Motor neuron (in vitro differentiated cells): ENCODE data around the gene UBE2E2. TPM values are rescaled to one million over a fixed set of nuclear protein-coding genes. Genes with fewer than 3 reads are reported as not detected.

Experiments used
- ATAC-seq, 8 experiments: fragments of 200-7000 bp; cut with Tn5 transposase; replicated peaks in 6 of 8; 2 replicates each; pipeline ENCODE4 v1.8.0; 2021; ENCODE audit warnings: mild to moderate bottlenecking in 8 of 8, moderate library complexity in 8 of 8
- H3K27ac ChIP-seq, 2 donors: fragments of 250-450 bp; sonication (Bioruptor Pico); 2 replicates each; pipeline ENCODE4 v1.9.0; 2021; ENCODE audit warnings: antibody characterized with exemption in 2 of 2, mild to moderate bottlenecking in 2 of 2, moderate library complexity in 1 of 2
- H3K4me1 ChIP-seq, 2 donors: fragments of 250-450 bp; sonication (Bioruptor Pico); replicated peaks in 1 of 2; 2 replicates each; pipeline ENCODE4 v1.6.1; 2021; ENCODE audit warnings: antibody characterized with exemption in 2 of 2, mild to moderate bottlenecking in 2 of 2, moderate library complexity in 1 of 2
- H3K4me3 ChIP-seq, 5 donors: fragments of 250-450 bp; sonication (Bioruptor Pico); 2 replicates each; pipeline ENCODE4 v1.9.0; 2021; ENCODE audit warnings: antibody characterized with exemption in 5 of 5, mild to moderate bottlenecking in 5 of 5, moderate library complexity in 4 of 5
- WGBS, 10 experiments: fragments of 450-650 bp; shearing (Covaris generic); methylation state at CpG; one replicate each; pipeline ENCODE4 v1.0.0; 2022; 5-methylcytosine and 5-hydroxymethylcytosine counted together
- in situ Hi-C, 9 experiments: fragments of 400-800 bp; cut with MboI; loops; one replicate each; pipeline ENCODE4 v1.15.0; 2021; ENCODE audit warnings: low sequenced_read_pairs in 9 of 9, low pct_unique_long_range_greater_than_20kb in 2 of 9; ENCODE audit not compliant: unreplicated experiment in 9 of 9
- total RNA-seq, 8 experiments: library from RNA; unstranded; fragments of 300-600 nt; gene quantifications; 2 replicates each; pipeline versions ENCODE4 v1.2.3 to v1.2.4, GENCODE V29; 2022

UBE2E2 gene
- total RNA-seq, 8 experiments from 2014 or later = 21.8 to 56.8 (median 46.5) TPM

GRCh38 chr3:23312866-23313265, 109.7 kb downstream of the UBE2E2 start:
- Histone ChIP-seq H3K4me1 (no peaks in the 10 kb centered on the region), H3K4me3 (no peak overlapping the region), H3K27ac (no peak overlapping the region)
- ATAC-seq = peak in 1 of 8 experiments; percentile 28
- WGBS, 10 experiments = 80 to 100% (median 92%) methylated on average over 1 to 3 of the region's 3 CpGs
- in situ Hi-C loops = no loop called here

- ATAC-seq = no peak
- Histone ChIP-seq H3K27ac (no peak overlapping the region), H3K4me3 (no peak overlapping the region), H3K4me1 (no peaks in the 10 kb centered on the region)
- WGBS, 10 experiments = 11 to 100% (median 76%) methylated on average over 1 to 5 of the region's 5 CpGs
- in situ Hi-C loops = no loop called here
Measured at GRCh38 chr3:23314981-23315762, 112.0 kb downstream of the UBE2E2 start.

DNA sequence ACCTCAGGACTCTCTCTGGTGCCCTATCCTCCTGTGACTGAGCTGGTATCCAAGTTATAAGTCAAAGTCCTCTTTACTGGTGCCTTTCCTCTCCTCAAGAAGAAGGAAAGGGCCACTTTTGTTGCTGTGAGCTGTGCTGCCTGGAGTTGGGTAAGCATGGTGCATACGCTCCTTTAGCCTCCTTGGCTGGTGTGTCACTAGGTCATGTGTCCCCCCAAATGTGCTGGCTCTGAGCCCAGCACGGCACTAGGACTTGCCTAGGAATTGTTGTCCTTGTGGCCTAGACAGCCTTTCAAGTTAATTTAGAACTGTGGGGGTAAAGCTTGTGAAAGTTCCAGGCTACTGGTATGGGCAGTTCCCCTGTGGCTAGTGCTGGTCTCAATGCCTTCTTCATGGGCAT, 113.8 kb downstream of the UBE2E2 start:
- no peak overlapping the region for H3K27ac ChIP-seq
- in situ Hi-C loops = no loop called here
- 80 to 100% (median 93%) methylated on average over 1 of the region's 2 CpGs; no CpG with 5 or more reads in 6 of the 10 experiments for WGBS, 10 experiments

GRCh38 chr3:23319366-23320312, 116.5 kb downstream of the UBE2E2 start:
- ATAC-seq = no peak
- no peak overlapping the region for H3K4me3 ChIP-seq
- H3K27ac ChIP-seq = no peak overlapping the region
- 86 to 100% (median 99%) methylated on average over 2 to 5 of the region's 5 CpGs; no CpG with 5 or more reads in 2 of the 10 experiments for WGBS, 10 experiments
- in situ Hi-C loops = no loop called here
- H3K4me1 ChIP-seq = no peaks in the 10 kb centered on the region

More for the DNA sequence above, 113.8 kb downstream of the UBE2E2 start:
- no peak for ATAC-seq
- Histone ChIP-seq H3K4me3 (no peak overlapping the region), H3K4me1 (no peaks in the 10 kb centered on the region)

- in situ Hi-C loops = no loop called here
- no peak for ATAC-seq
- WGBS, 10 experiments = 73 to 100% (median 93%) methylated on average over 1 to 8 of the region's 10 CpGs
- Histone ChIP-seq H3K4me3 (no peak overlapping the region), H3K4me1 (no peaks in the 10 kb centered on the region), H3K27ac (no peak overlapping the region)
Measured at GRCh38 chr3:23320586-23321570, 117.8 kb downstream of the UBE2E2 start.

DNA sequence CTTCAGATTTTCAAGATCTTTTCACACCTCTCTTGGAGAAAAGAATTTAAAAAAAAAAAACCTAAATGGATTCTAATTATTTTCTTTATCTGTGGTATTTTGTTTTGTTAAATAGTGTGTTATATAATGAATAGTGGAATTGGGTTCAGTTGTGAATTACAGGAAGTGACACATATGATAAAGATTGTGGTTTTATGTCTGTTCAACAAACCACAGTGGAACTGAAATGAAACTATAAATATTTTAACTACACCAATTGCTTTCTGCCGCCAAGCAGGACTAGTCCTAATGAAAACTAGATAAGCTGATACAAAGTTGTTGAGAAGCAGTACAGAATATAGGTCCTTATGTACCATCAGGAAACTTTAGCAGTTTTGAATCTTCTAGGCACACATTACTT, 121.6 kb downstream of the UBE2E2 start:
- in situ Hi-C loops = no loop called here
- H3K4me1 ChIP-seq = no peaks in the 10 kb centered on the region
- WGBS, 10 experiments = 15 to 100% (median 100%) methylated on average over 1 of the region's 1 CpG; no CpG with 5 or more reads in 1 of the 10 experiments
- no peak overlapping the region for H3K27ac ChIP-seq
- ATAC-seq = peak in 1 of 8 experiments; percentile 42
- H3K4me3 ChIP-seq = no peak overlapping the region

DNA sequence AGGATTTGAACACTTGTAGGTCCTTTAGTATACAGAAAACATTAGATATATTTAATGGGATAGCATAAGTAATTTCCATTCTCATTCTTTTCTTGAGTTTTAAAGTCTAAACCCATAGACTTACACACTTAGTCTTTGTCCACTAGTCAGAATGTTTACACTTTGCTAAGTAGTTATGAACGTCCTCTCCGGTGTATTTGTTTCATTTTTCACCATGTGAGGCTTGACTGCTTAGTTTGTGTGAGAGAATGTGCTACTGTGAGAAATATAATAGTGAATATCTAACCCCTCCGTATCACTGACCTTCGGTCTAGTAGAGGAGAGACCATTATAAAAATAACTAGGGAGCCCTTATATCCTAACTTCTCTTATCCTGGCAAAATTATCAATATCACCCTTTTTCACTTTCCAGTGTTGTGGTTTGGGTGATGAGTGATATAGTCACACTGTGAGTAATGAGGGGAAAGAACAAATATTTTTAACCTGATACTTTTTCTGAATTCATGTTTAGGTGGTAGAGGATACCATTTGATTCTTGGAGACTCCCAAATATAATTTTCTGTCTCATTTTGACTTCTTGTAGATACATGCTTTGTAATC, 122.4 kb downstream of the UBE2E2 start:
- in situ Hi-C loops = no loop called here
- Histone ChIP-seq H3K4me1 (no peaks in the 10 kb centered on the region), H3K27ac (no peak overlapping the region), H3K4me3 (no peak overlapping the region)
- 81 to 100% (median 100%) methylated on average over 2 to 4 of the region's 4 CpGs; no CpG with 5 or more reads in 1 of the 10 experiments for WGBS, 10 experiments
- no peak for ATAC-seq

DNA sequence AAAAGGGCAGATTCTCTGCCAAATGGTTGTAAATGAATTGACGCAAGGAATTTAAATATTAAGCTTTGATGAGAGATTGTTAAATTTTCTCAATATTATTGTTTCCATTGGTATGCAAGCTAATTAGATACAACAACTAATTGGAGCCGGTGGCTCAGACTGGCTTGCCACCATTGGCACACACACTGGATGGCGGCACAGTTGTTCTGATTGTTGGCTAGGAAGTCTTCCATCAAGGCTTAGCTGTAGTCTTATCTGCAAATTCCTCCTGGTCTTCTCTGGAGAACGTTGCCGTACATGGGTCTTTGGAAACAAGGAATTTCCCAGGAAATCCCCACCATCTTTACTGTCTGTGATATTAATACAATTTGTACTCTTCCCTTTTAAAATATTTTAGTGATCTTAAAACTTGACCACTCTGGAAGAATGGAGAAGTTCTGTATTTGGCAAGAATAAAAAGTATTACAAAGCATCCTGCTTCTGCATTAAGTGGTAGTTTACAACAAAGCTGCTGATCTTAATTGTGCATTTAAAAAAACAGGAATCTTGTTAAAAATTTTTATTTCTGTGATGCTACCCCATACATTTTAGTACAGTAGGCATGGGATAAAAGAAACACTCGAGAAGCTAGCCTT, 126.5 kb downstream of the UBE2E2 start:
- 83 to 100% (median 93%) methylated on average over 1 to 6 of the region's 6 CpGs for WGBS, 10 experiments
- in situ Hi-C loops = no loop called here

GRCh38 chr3:23330568-23330967, 127.4 kb downstream of the UBE2E2 start:
- H3K4me3 ChIP-seq = no peak overlapping the region
- H3K27ac ChIP-seq = no peak overlapping the region
- ATAC-seq = no peak
- 60 to 100% (median 92%) methylated on average over 1 of the region's 1 CpG; no CpG with 5 or more reads in 2 of the 10 experiments for WGBS, 10 experiments
- in situ Hi-C loops = no loop called here
- H3K4me1 ChIP-seq = no peaks in the 10 kb centered on the region

More for the DNA sequence above, 126.5 kb downstream of the UBE2E2 start:
- Histone ChIP-seq H3K4me1 (no peaks in the 10 kb centered on the region), H3K4me3 (no peak overlapping the region), H3K27ac (no peak overlapping the region)
- no peak for ATAC-seq

GRCh38 chr3:23331141-23331935, 128.2 kb downstream of the UBE2E2 start:
- H3K27ac ChIP-seq = no peak overlapping the region
- 33 to 100% (median 80%) methylated on average over 1 of the region's 1 CpG; no CpG with 5 or more reads in 1 of the 10 experiments for WGBS, 10 experiments
- in situ Hi-C loops = no loop called here
- no peaks in the 10 kb centered on the region for H3K4me1 ChIP-seq
- ATAC-seq = no peak
- no peak overlapping the region for H3K4me3 ChIP-seq

DNA sequence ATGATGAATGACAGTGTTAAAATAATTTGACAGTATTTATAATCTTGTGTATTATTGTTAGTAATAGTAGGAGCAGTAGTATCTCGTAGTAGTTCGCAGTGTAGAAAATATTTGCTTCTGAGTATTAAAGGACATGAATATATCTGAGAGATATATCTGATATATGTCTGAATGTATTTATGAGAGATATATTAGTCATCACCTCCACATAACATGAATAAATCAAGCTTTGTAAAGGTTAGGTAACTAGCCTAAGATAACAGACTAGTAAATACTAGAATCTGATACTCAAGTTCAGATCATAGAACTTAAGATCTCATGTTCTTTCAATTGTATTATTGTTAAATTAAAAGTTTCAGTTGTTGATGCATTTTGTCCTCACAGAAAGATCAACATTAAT, 130.5 kb downstream of the UBE2E2 start:
- Histone ChIP-seq H3K4me3 (no peak overlapping the region), H3K4me1 (no peaks in the 10 kb centered on the region), H3K27ac (no peak overlapping the region)
- ATAC-seq = no peak
- 83 to 100% (median 96%) methylated on average over 1 to 2 of the region's 2 CpGs; no CpG with 5 or more reads in 2 of the 10 experiments for WGBS, 10 experiments
- in situ Hi-C loops = no loop called here
